Neural crest cell (in vitro differentiated cells): ENCODE measurements around the gene ZBTB24. TPM values are rescaled to one million over a fixed set of nuclear protein-coding genes. Genes with fewer than 3 reads are reported as not detected.
"Not testable (repeated sequence)": the region's sequence is repeated elsewhere in the genome, so short reads cannot be mapped to it uniquely, and the experiment has no call there.

ENCODE experiments used
- DNase-seq: peaks from one replicate; pipeline ENCODE4 v3.0.0; 2021; ENCODE audit warnings: low read depth, mixed read lengths, low spot score
- H3K27ac Mint-ChIP-seq: one replicate; pipeline ENCODE4 v1.8.0; 2021; ENCODE audit warnings: mild to moderate bottlenecking, mixed read lengths; ENCODE audit not compliant: unreplicated experiment
- H3K27me3 Mint-ChIP-seq: 2 replicates; pipeline ENCODE4 v1.8.0; 2021; ENCODE audit warnings: low read depth, mild to moderate bottlenecking, mixed read lengths
- H3K36me3 Mint-ChIP-seq: 2 replicates; pipeline ENCODE4 v1.8.0; 2021; ENCODE audit warnings: low read depth, mild to moderate bottlenecking, mixed read lengths
- H3K4me1 Mint-ChIP-seq: 2 replicates; pipeline ENCODE4 v1.8.0; 2021; ENCODE audit warnings: mixed read lengths
- H3K4me3 Mint-ChIP-seq: one replicate; pipeline ENCODE4 v1.8.0; 2021; ENCODE audit warnings: mild to moderate bottlenecking, mixed read lengths
- H3K9me3 Mint-ChIP-seq: 2 replicates; pipeline ENCODE4 v1.8.0; 2021; ENCODE audit warnings: mixed read lengths
- CTCF ChIP-seq: fragments of 200-600 bp; sonication (generic); conservative IDR thresholded peaks from 2 replicates; pipeline ENCODE4 v1.5.0; 2021; ENCODE audit warnings: antibody characterized with exemption, mild to moderate bottlenecking
- total RNA-seq: library from RNA; stranded (reverse); gene quantifications from 2 replicates; pipeline ENCODE4 v1.2.1, GENCODE V29; 2021

The ZBTB24 gene
- total RNA-seq, 1 donor from 2014 or later: 10.5 TPM

- no peak for DNase-seq
- Mint-ChIP-seq H3K36me3 (peaks cover 4% of the 10 kb centered on the region), H3K4me1 (no peaks in the 10 kb centered on the region), H3K27ac (no peak overlapping the region), H3K27me3 (no peaks in the 10 kb centered on the region), H3K4me3 (no peak overlapping the region), H3K9me3 (no peaks in the 10 kb centered on the region)
- no peak for TF ChIP-seq CTCF
Measured at GRCh38 chr6:109523478-109523877, 40.5 kb upstream of the ZBTB24 start.

- H3K4me3 Mint-ChIP-seq: no peak overlapping the region
- no peak overlapping the region for H3K27ac Mint-ChIP-seq
- no peaks in the 10 kb centered on the region for H3K9me3 Mint-ChIP-seq
- H3K27me3 Mint-ChIP-seq: no peaks in the 10 kb centered on the region
- H3K4me1 Mint-ChIP-seq: no peaks in the 10 kb centered on the region
- DNase-seq: no peak
- TF ChIP-seq CTCF: no peak
- H3K36me3 Mint-ChIP-seq: peaks cover 4% of the 10 kb centered on the region
Measured at GRCh38 chr6:109521080-109521479, 38.1 kb upstream of the ZBTB24 start.

- not testable (repeated sequence) for H3K4me1 Mint-ChIP-seq, H3K9me3 Mint-ChIP-seq, H3K36me3 Mint-ChIP-seq, DNase-seq, H3K4me3 Mint-ChIP-seq, H3K27ac Mint-ChIP-seq, H3K27me3 Mint-ChIP-seq
Measured at GRCh38 chr6:109519647-109520046, 36.6 kb upstream of the ZBTB24 start.

GRCh38 chr6:109516929-109517328 is 33.9 kb upstream of the ZBTB24 start:
- no peak for TF ChIP-seq CTCF
- peaks cover 13% of the 10 kb centered on the region for H3K4me1 Mint-ChIP-seq
- H3K27ac Mint-ChIP-seq: no peak overlapping the region

GRCh38 chr6:109515781-109516409 is 32.9 kb upstream of the ZBTB24 start:
- no peak for DNase-seq
- no peaks in the 10 kb centered on the region for H3K36me3 Mint-ChIP-seq
- peaks cover 13% of the 10 kb centered on the region for H3K4me1 Mint-ChIP-seq
- H3K9me3 Mint-ChIP-seq: peaks cover 4% of the 10 kb centered on the region
- H3K4me3 Mint-ChIP-seq: no peak overlapping the region
- no peaks in the 10 kb centered on the region for H3K27me3 Mint-ChIP-seq
- no peak for TF ChIP-seq CTCF
- no peak overlapping the region for H3K27ac Mint-ChIP-seq

More at GRCh38 chr6:109516929-109517328, 33.9 kb upstream of the ZBTB24 start:
- peaks cover 4% of the 10 kb centered on the region for H3K9me3 Mint-ChIP-seq
- no peaks in the 10 kb centered on the region for H3K36me3 Mint-ChIP-seq
- no peak overlapping the region for H3K4me3 Mint-ChIP-seq
- no peaks in the 10 kb centered on the region for H3K27me3 Mint-ChIP-seq
- DNase-seq: no peak

- no peaks in the 10 kb centered on the region for H3K27me3 Mint-ChIP-seq
- no peak for DNase-seq
- no peak overlapping the region for H3K27ac Mint-ChIP-seq
- no peak overlapping the region for H3K4me3 Mint-ChIP-seq
- H3K36me3 Mint-ChIP-seq: no peaks in the 10 kb centered on the region
- H3K9me3 Mint-ChIP-seq: peaks cover 6% of the 10 kb centered on the region
- peaks cover 13% of the 10 kb centered on the region for H3K4me1 Mint-ChIP-seq
- no peak for TF ChIP-seq CTCF
Measured at GRCh38 chr6:109514946-109515345, 31.9 kb upstream of the ZBTB24 start.
